CD4-positive, alpha-beta T cell treated with Interleukin-6 at 100 ng/mL for 8 hours (primary cell): ENCODE measurements around the gene SLC15A5.

Experiments
- DNase-seq: peaks from one replicate; pipeline ENCODE4 v3.0.0-alpha.2; 2020; ENCODE audit warnings: mixed read lengths, low spot score

The SLC15A5 gene

GRCh38 chr12:16260206-16260605 lies 17.3 kb downstream of the SLC15A5 start:
- no peak for DNase-seq

- no peak for DNase-seq
Observed at GRCh38 chr12:16258963-16259362, 18.5 kb downstream of the SLC15A5 start.

- no peak for DNase-seq
Observed at GRCh38 chr12:16246264-16246663, 31.2 kb downstream of the SLC15A5 start.

GRCh38 chr12:16245209-16245608 lies 32.3 kb downstream of the SLC15A5 start:
- DNase-seq: no peak

GRCh38 chr12:16243487-16244412 lies 33.7 kb downstream of the SLC15A5 start:
- no peak for DNase-seq

GRCh38 chr12:16241346-16241745 lies 36.1 kb downstream of the SLC15A5 start:
- no peak for DNase-seq

GRCh38 chr12:16238661-16239060 lies 38.8 kb downstream of the SLC15A5 start:
- DNase-seq: no peak

- DNase-seq: no peak
Observed at GRCh38 chr12:16229676-16230075, 47.8 kb downstream of the SLC15A5 start.

GRCh38 chr12:16228067-16228466 lies 49.4 kb downstream of the SLC15A5 start:
- no peak for DNase-seq

- DNase-seq: no peak
Observed at GRCh38 chr12:16225692-16226091, 51.8 kb downstream of the SLC15A5 start.

GRCh38 chr12:16224196-16224595 lies 53.3 kb downstream of the SLC15A5 start:
- DNase-seq: no peak

GRCh38 chr12:16221776-16222175 lies 55.7 kb downstream of the SLC15A5 start:
- no peak for DNase-seq

GRCh38 chr12:16220120-16220519 lies 57.4 kb downstream of the SLC15A5 start:
- DNase-seq: no peak

GRCh38 chr12:16218934-16219751 lies 58.3 kb downstream of the SLC15A5 start:
- no peak for DNase-seq

GRCh38 chr12:16218234-16218633 lies 59.3 kb downstream of the SLC15A5 start:
- no peak for DNase-seq

GRCh38 chr12:16211731-16212130 lies 65.8 kb downstream of the SLC15A5 start:
- DNase-seq: no peak

GRCh38 chr12:16198884-16199283 lies 78.6 kb downstream of the SLC15A5 start:
- no peak for DNase-seq

- DNase-seq: no peak
Observed at GRCh38 chr12:16197600-16197999, 79.9 kb downstream of the SLC15A5 start.

GRCh38 chr12:16189849-16190248 lies 87.6 kb downstream of the SLC15A5 start:
- no peak for DNase-seq

GRCh38 chr12:16187660-16188059 lies 89.8 kb downstream of the SLC15A5 start:
- DNase-seq: no peak

- DNase-seq: no peak
Observed at GRCh38 chr12:16184681-16185080, 92.8 kb downstream of the SLC15A5 start.

- no peak for DNase-seq
Observed at GRCh38 chr12:16183541-16183940, 93.9 kb downstream of the SLC15A5 start.

- DNase-seq: no peak
Observed at GRCh38 chr12:16175840-16176239, 101.6 kb downstream of the SLC15A5 start.
